Vagina (tissue), 2 donors: ENCODE results near the gene PRSS36. TPM values are rescaled to one million over a fixed set of nuclear protein-coding genes. Genes with fewer than 3 reads are reported as not detected.
A peak's percentile ranks its signal among the peaks of the same experiment; 100 is the strongest.

Experiments
- DNase-seq, 2 donors: peaks; one replicate each; pipeline ENCODE4 v3.0.0-alpha.2; 2017; ENCODE audit errors: extremely low spot score in 2 of 2
- H3K27ac ChIP-seq: fragments of 200-600 bp; sonication (generic); one replicate; pipeline ENCODE4 v1.5.1; 2019
- H3K27me3 ChIP-seq: fragments of 200-600 bp; sonication (generic); one replicate; pipeline ENCODE4 v1.5.1; 2019
- H3K36me3 ChIP-seq, 2 donors: fragments of 200-600 bp; sonication (generic); one replicate each; pipeline ENCODE4 v1.5.1; 2017 to 2019
- H3K4me1 ChIP-seq: fragments of 200-600 bp; sonication (generic); one replicate; pipeline ENCODE4 v1.5.1; 2019
- H3K4me3 ChIP-seq, 2 donors: fragments of 200-600 bp; sonication (generic); 1 replicate in 1 of 2; 2 replicates in 1 of 2; pipeline ENCODE4 v1.5.1; 2016 to 2019
- H3K9me3 ChIP-seq: fragments of 200-600 bp; sonication (generic); one replicate; pipeline ENCODE4 v1.5.1; 2019
- POLR2A ChIP-seq, 2 donors: fragments of 450-650 bp; IDR thresholded peaks; one replicate each; pipeline ENCODE4 v1.6.1; 2017; ENCODE audit warnings: antibody characterized with exemption in 2 of 2, mild to moderate bottlenecking in 2 of 2, moderate library complexity in 2 of 2
- POLR2AphosphoS5 ChIP-seq, 2 donors: sonication (generic); formaldehyde crosslinking; IDR thresholded peaks; one replicate each; pipeline ENCODE4 v1.9.0; 2017; ENCODE audit warnings: antibody characterized with exemption in 2 of 2, mild to moderate bottlenecking in 2 of 2, low read depth in 1 of 2; ENCODE audit not compliant: insufficient read depth in 1 of 2
- intact Hi-C: fragments of 100-400 bp; cut with DNase I; formaldehyde crosslinking; loops from one replicate; pipeline ENCODE4 v1.15.1; 2023
- total RNA-seq: library from RNA; depleted of rRNA; stranded (reverse); fragments of >200 nt; gene quantifications from one replicate; pipeline ENCODE4 v1.2.3, GENCODE V29; 2016
- TF ChIP-seq, protein P1 (sequence below), 3 experiments: fragments of 450-650 bp in 2 of 3; fragments of 200-600 bp in 1 of 3; sonication (generic) in 1 of 3; IDR thresholded peaks; one replicate each; pipeline ENCODE4 v1.5.1; 2017 to 2019; ENCODE audit warnings: antibody characterized with exemption in 3 of 3, mild to moderate bottlenecking in 2 of 3, moderate library complexity in 2 of 3

The PRSS36 gene
- total RNA-seq, 1 donor from 2014 or later: 1.2 TPM

DNA sequence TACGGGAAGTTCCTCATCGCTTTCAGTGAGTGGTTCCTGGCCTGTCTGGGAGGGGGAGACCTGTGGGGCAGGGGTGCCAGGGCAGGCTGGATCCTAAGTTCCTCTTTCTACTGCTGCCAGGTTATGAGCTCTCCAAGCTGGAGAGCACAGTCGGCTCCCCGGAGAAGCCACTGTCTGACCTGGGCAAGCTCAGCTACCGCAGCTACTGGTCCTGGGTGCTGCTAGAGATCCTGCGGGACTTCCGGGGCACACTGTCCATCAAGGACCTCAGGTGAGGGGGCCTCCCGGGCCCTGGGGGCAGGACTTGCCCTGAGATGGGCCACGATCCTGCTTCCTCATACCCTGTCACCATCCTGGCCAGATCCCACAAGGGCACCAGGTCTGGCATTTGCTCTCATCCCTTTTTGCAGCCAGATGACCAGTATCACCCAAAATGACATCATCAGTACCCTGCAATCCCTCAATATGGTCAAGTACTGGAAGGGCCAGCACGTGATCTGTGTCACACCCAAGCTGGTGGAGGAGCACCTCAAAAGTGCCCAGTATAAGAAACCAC lies 19.5 kb downstream of the PRSS36 start:
- H3K4me3 ChIP-seq: no peak overlapping the region
- peak overlapping the region; percentile 72 for H3K27ac ChIP-seq
- intact Hi-C loops: no loop called here

DNA sequence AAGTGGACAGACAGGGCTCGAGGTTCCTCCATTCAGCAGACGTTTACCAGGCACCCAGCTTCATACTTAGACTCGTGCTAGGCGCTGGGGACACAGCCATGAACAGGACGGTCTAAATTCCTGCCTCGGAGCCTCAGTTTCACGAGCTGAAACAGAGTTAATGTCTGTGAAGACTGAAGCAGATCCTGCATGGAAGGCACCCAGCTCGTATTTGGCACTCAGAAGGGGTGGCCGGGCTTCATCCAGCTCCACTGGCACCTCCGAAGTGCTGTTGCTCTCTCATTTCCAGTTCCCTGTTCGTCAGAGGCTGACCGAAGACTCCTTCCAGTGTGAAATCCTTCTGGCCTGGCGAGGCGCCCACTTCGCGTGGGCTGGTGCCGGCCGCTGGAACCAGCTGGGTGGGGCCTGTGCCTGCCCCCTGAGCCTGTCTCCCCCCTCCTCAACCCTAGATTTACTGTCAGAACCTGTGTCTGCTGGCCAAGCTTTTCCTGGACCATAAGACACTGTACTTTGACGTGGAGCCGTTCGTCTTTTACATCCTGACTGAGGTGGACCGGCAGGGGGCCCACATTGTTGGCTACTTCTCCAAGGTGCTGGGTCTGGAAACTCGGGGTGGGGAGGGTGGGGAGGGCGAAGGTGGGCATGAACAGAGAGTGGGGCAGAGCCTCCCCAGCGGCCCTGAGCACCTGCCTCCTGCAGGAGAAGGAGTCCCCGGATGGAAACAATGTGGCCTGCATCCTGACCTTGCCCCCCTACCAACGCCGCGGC lies 20.1 kb downstream of the PRSS36 start:
- Histone ChIP-seq H3K36me3 (peaks cover 0 to 37% of the 10 kb centered on the region in 2 donors), H3K4me3 (no peak overlapping the region), H3K4me1 (peaks cover 40% of the 10 kb centered on the region), H3K27me3 (no peaks in the 10 kb centered on the region), H3K9me3 (no peaks in the 10 kb centered on the region), H3K27ac (peak overlapping the region; percentile 72)
- TF ChIP-seq POLR2A (IDR thresholded peaks at IDR 0.05): no peak
- TF ChIP-seq POLR2AphosphoS5 (IDR thresholded peaks at IDR 0.05; ENCODE audit: insufficient read depth in 1 of 2, low read depth in 1 of 2): no peak
- TF ChIP-seq, protein P1, sequence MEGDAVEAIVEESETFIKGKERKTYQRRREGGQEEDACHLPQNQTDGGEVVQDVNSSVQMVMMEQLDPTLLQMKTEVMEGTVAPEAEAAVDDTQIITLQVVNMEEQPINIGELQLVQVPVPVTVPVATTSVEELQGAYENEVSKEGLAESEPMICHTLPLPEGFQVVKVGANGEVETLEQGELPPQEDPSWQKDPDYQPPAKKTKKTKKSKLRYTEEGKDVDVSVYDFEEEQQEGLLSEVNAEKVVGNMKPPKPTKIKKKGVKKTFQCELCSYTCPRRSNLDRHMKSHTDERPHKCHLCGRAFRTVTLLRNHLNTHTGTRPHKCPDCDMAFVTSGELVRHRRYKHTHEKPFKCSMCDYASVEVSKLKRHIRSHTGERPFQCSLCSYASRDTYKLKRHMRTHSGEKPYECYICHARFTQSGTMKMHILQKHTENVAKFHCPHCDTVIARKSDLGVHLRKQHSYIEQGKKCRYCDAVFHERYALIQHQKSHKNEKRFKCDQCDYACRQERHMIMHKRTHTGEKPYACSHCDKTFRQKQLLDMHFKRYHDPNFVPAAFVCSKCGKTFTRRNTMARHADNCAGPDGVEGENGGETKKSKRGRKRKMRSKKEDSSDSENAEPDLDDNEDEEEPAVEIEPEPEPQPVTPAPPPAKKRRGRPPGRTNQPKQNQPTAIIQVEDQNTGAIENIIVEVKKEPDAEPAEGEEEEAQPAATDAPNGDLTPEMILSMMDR (IDR thresholded peaks at IDR 0.05): no peak
- intact Hi-C loops: no loop called here
- DNase-seq: no peak

More for the DNA sequence above, 19.5 kb downstream of the PRSS36 start:
- DNase-seq: no peak
- no peak for TF ChIP-seq POLR2A (IDR thresholded peaks at IDR 0.05)
- TF ChIP-seq, protein P1 (IDR thresholded peaks at IDR 0.05): no peak
- TF ChIP-seq POLR2AphosphoS5 (IDR thresholded peaks at IDR 0.05; ENCODE audit: insufficient read depth in 1 of 2, low read depth in 1 of 2): no peak
- no peaks in the 10 kb centered on the region for H3K27me3 ChIP-seq
- peaks cover 0 to 37% of the 10 kb centered on the region in 2 donors for H3K36me3 ChIP-seq
- no peaks in the 10 kb centered on the region for H3K9me3 ChIP-seq
- H3K4me1 ChIP-seq: peaks cover 40% of the 10 kb centered on the region

DNA sequence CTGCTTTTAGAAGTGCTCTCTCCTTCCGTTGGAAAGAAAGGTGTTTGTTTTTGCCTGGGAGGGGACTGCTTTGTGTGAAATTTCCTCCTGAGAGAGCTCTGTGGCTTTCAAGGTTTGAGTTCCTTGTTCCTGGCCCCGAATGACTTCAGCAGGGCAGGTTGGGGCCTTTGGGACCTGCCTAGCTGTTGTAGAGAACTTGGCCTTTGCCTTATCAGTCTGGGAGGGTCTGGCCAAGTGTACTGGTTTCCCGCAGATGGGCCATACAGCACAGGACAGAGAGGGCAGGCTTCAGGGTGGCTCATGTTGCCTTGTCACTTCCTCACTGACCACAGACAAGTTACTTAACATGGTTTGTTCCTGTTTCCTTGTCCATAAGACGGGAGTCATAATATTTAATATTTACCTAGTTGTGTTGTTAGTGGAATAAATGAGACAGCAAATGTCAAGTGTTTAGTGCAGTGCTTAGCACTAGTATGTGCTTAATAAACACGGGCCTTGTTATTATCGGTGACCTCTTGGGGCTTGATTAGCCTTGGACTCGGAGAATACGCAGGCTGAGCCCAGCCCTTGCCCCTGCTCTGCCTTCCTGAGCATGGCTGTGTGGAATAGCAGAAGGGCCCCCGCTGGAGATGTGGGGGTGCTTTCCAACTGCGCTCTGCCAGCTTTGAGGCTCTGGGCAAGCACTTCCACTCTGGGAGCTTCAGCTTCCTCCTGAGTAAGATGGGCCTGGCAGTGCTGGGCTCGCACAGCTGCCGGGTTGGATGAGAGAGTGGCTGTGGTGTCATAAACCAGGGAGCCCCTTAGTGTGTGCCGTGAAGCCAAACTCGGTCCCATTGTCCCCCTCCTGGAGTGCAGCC lies 20.9 kb downstream of the PRSS36 start:
- Histone ChIP-seq H3K9me3 (no peaks in the 10 kb centered on the region), H3K27me3 (no peaks in the 10 kb centered on the region), H3K4me3 (no peak overlapping the region), H3K27ac (peak overlapping the region; percentile 72), H3K4me1 (peaks cover 40% of the 10 kb centered on the region), H3K36me3 (peaks cover 0 to 37% of the 10 kb centered on the region in 2 donors)
- no peak for DNase-seq
- intact Hi-C loops: no loop called here
- TF ChIP-seq POLR2AphosphoS5 (IDR thresholded peaks at IDR 0.05; ENCODE audit: insufficient read depth in 1 of 2, low read depth in 1 of 2): no peak
- TF ChIP-seq POLR2A (IDR thresholded peaks at IDR 0.05): no peak
- TF ChIP-seq, protein P1 (IDR thresholded peaks at IDR 0.05): no peak

DNA sequence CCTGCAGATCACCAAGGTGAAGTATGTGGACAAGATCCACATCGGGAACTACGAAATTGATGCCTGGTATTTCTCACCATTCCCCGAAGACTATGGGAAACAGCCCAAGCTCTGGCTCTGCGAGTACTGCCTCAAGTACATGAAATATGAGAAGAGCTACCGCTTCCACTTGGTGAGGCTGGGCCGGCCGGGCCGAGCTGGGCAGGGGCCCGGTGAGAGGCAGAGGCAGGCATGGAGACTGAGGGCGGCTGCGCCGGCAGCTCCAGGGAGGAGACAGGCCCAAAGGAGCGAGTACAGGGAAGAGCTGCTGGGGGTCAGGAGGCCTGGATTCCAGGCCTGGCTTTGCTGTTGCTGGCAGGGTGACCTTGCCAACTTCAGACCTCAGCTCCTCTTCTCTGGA lies 22.7 kb downstream of the PRSS36 start:
- no peak overlapping the region for H3K4me3 ChIP-seq
- H3K36me3 ChIP-seq: peaks cover 0 to 39% of the 10 kb centered on the region in 2 donors

More for the DNA sequence above, 22.7 kb downstream of the PRSS36 start:
- no peaks in the 10 kb centered on the region for H3K27me3 ChIP-seq
- H3K9me3 ChIP-seq: no peaks in the 10 kb centered on the region
- TF ChIP-seq POLR2A (IDR thresholded peaks at IDR 0.05): no peak
- no peak for TF ChIP-seq POLR2AphosphoS5 (IDR thresholded peaks at IDR 0.05; ENCODE audit: insufficient read depth in 1 of 2, low read depth in 1 of 2)
- TF ChIP-seq, protein P1 (IDR thresholded peaks at IDR 0.05): no peak
- intact Hi-C loops: no loop called here
- DNase-seq: no peak
- no peak overlapping the region for H3K27ac ChIP-seq
- H3K4me1 ChIP-seq: peaks cover 33% of the 10 kb centered on the region
